GM19099 (cell line): ENCODE results near the gene AEN.

Source experiments
- POLR2A ChIP-seq: IDR thresholded peaks from 3 replicates; pipeline ENCODE4 v1.6.1; 2011; ENCODE audit warnings: low read depth; ENCODE audit not compliant: insufficient read length; ENCODE audit errors: extremely low read depth

Gene AEN

DNA sequence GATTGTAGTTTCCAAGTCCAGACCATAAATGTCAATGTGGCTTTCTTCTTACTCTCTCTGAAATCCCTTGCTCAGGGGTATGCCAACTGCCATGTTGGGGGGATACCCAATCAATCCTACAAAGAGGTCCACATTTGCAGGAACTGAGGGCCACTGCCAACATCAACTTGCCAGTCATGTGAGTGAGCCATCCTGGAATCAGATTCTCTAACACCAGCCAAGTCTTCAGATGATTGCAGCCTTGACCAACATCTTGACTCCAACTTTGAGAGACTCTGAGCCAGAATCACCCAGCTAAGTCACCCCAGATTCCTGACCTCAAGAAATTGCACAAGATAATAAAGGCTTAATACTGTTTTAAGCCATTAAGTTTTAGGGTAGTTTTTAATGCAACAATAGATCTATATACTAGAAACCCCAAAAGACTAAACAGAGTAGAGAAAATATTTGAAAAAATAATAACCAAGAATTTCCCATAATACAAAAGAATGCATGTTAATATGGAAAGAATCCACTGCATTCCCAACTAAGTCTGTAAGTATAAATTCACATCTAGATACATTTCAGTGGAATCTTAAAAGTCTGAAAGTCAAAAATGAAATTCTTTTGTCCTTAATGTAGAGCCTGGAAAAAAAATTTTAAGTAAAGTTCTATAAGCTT is 40.0 kb downstream of the AEN start:
- no peak for TF ChIP-seq POLR2A

DNA sequence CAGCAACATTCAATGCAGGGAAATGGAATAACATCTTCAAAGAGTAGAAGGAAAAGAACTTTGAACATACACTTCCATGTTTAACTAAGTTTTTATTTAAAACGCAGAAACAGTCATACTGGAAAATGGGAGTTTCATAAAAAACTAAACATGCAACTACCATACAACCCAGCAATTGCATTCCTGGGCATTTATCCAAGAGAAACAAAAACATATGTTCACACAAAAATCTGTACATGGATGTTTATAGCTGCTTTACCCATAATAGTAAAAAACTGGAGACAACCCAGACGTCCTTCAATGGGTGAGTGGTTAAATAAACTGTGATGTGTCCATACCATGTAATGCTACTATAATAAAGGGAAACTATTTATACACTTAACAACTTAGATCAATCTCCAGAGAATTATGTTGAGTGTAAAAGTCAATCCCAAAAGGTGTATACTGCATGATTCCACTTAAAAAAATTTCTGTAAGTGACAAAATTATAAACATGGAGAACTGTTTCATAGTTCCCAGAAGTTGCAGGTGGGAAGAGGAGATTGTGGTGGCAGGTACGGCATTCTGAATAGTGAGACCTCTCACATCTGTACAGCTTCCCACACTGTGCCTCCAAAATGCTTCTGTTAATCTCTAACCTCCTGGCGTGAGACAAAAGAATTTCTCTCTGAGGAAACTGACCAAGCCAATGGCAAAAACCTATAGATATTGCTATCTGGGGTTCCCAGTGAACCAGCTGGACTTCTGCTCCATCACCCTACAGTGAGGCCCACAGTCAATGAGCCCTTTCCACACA is 40.8 kb downstream of the AEN start:
- no peak for TF ChIP-seq POLR2A

DNA sequence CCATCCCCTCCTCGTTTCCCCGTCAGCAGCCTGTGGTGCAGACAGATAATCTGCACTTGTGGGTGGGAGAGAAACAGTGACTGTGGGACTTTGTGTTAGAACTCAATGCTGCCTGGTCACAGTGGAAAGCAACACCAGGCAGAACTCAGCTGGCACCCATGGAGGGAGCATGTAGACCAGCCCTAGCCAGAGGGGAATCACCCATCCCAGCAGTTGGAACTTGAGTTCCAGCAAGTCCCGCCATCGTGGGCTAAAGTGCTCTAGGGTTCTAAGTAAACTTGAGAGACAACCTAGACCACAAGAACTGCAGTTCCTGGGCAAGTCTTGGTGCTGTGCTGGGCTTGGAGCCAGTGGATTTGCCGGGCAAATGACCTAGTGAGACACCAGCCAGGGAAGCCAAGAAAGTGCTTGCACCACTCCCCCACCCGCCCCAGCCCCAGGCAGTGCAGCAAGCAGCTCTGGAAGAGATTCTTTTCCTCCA is 42.0 kb downstream of the AEN start:
- no peak for TF ChIP-seq POLR2A

DNA sequence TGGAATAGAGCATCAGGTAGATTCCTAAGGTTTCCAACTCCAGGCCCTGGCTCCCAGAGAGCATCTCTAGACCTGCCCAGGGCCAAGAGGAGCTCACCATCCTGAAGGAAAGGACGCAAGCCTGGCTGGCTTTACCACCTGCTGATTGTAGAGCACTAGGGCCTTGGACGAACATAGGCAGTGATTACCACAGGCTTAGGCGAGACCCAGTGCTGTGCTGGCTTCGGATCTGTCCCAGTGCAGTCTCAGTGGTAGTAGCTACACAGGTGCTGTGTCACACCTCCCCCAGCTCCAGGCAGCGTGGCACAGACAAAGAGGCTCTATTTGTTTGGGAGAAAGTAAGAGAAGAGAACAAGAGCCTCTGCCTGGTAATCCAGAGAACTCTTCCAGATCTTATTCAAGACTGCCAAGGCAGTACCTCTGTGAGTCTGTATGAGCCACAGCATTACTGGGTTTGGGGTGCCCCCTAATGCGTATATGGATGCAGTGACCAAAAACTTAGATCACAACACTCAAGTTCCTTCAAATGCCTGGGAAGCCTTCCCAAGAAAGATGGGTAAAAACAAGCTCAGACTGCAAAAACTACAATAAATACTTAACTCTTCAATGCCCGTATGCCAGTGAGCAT is 43.1 kb downstream of the AEN start:
- no peak for TF ChIP-seq POLR2A

DNA sequence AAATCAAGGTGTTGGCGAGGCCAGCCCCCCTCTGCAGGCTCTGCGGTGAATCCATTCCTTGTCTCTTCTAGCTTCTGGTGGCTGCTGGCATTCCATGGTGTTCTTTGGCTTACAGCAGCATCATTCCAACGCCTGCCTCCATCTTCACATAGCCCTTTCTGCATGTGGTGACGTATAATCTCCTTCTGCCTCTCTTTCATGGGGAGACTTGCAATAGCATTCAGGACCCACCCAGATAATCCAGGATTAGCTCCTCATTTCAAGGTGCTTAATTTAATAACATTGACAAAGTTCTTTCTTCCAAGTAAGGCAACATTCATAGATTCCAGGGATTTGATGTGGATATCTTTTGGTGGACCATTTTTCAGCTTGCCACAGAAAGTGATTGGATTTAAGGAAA is 53.5 kb downstream of the AEN start:
- no peak for TF ChIP-seq POLR2A

DNA sequence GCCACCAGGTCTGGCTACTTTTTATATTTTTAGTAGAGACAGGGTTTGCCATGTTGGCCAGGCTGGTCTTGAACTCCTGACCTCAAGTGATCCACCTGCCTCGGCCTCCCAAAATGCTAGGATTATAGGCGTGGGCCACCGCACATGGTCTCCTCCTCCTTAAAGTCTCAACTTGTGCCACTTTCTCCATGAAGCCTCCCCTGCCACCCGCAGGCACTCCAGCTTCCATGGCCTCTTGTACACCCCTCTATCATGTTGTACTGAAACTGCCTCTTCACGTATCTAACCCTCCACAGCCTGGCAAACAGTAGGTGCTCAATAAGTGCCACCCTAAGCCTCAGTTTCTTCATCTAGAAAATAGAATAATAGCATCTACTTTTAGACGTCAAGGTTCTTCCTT is 57.6 kb downstream of the AEN start:
- TF ChIP-seq POLR2A = no peak

DNA sequence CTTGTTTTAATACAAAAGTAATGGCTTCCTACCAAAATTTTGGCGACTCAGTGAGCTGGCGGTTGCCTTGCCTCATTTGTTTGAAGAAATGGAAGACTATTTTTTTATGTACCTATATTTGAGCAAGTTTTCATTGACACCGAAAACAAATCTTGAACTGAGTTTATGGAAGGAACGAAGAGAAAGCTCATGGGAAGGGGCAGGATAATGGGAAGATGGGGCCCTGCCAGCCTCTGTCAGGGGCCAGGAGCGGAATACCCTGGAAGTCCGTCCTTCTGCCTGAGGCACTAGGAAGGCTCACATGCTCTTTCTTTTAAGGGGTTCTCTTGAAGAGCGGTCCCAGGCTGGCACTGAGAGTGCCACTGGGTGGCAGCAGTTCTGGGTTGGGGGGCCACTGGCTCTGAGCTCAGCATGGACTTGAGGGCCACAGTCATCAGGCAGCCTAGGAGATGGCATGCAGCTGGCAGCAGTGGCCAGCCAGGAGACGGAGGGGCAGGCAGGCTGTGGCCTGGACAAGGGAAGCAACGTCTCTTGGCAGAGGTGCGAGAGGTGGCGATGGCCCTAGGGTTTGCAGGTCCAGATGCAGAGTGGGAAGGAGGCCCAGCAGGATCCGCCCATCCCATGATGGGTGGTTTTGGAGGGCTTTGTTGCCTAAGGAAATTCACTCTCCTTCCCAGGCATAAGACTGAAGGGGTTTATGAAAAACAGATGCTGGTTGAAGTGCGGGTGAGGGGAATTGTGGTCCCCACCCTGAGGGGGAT is 59.3 kb downstream of the AEN start:
- no peak for TF ChIP-seq POLR2A

DNA sequence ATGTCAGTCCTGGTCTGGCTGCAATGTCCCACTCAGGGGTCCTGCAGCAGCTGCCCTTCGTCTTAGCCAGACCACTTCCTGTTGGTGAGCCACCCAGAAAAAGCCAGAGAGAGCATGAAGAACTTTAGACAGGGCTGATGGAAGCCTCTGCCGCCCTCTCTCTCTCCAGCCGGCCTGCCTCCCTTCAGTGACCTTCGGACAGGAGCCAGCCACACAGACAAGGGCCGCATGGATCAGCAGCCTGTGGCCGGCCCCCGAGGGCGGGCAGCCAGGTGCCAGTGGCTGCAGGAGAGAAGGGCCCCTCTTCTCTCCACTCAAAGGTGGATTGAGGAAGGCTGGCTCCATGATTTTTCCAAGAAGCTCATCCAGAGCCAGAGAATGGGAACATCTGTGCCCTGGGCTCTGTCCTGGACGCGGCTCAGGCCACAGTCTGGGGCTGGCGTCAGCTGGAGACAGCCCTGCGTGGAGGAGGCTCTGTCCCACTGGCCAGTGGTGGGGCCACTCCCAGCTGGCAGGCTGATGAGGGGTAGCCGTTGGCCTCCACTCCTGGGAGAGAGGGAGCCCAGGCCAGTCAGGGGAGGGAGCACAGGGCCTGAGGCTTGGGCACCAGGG is 60.6 kb downstream of the AEN start:
- TF ChIP-seq POLR2A = no peak
